ENCODE measurements around the gene GPR6. TPM values are rescaled to one million over a fixed set of nuclear protein-coding genes. Genes with fewer than 3 reads are reported as not detected.

GPR6 gene
- total and polyA plus RNA-seq, 7 experiments from 2014 or later, result not detected

DNA sequence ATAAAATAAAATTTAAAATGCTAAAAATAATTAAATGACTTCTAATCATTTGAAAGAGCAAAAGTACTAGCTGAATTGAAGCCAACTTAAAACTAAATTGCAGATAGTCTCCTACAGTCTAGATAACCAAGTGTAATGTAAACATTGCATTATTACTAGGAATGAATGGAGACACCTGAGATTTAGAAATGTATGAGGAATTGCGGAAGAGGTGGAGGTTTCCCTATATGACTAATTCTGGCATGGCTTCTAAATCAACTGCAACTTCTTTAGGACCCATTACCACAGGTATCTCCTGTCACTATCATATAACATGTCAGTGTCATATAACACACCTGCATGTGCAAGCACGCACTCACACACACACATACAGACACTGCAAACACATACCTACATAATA lies 13.2 kb upstream of the GPR6 start:
- H3K27me3 ChIP-seq (ENCODE audit: control insufficient read depth in 2 of 2, insufficient read depth in 2 of 2, low read length in 2 of 2), result no peaks in the 10 kb centered on the region
- Mint-ChIP-seq H3K27me3 (peaks cover 3 to 19% (median 8%) of the 10 kb centered on the region in 5 donors), H3K9me3 (peaks cover 0 to 5% (median 0%) of the 10 kb centered on the region in 11 donors), H3K36me3 (no peaks in the 10 kb centered on the region), H3K4me3 (no peak overlapping the region), H3K4me1 (peaks cover 0 to 1% (median 0%) of the 10 kb centered on the region in 7 donors), H3K27ac (no peak overlapping the region)
- CTCF ChIA-PET, result no interaction called here
- DNase-seq (no peak), ATAC-seq (no peak)
- no peaks in the 10 kb centered on the region for H3K36me3 ChIP-seq (ENCODE audit: control insufficient read depth in 2 of 3, insufficient read depth in 3 of 3, low read length in 3 of 3)
- POLR2A ChIA-PET, result no interaction called here
- intact Hi-C loops (cut with micrococcal nuclease), result no loop called here
- no peaks in the 10 kb centered on the region for H3K4me1 ChIP-seq (ENCODE audit: control insufficient read depth in 2 of 2, insufficient read depth in 2 of 2, low read length in 2 of 2)
- no peak overlapping the region for H3K27ac ChIP-seq (ENCODE audit: low read depth, low read length)
- H3K4me3 ChIP-seq (ENCODE audit: low read length), result no peak overlapping the region
- no peaks in the 10 kb centered on the region for H3K9me3 ChIP-seq (ENCODE audit: control insufficient read depth in 2 of 3, low read length in 3 of 3)

DNA sequence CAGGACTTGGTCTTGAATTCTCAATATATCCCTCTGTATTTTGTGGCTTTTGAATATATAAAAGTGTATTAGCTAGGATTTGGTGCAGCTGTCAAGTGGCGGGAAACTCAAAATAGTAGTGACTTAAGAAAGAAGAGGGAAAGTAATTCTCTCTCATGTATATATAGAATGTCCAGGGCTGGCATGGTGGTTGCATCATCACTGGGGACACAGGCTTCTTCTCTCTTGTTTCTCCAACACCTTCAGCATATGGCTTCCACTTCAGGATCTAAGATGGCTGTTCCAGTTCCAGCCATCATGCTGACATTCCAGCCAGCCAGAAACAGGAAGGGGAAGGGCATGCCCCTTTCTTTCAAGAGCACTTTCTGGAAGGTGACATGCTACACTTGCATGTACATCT lies 11.8 kb upstream of the GPR6 start:
- ATAC-seq, result no peak
- POLR2A ChIA-PET, result no interaction called here
- CTCF ChIA-PET, result no interaction called here

DNA sequence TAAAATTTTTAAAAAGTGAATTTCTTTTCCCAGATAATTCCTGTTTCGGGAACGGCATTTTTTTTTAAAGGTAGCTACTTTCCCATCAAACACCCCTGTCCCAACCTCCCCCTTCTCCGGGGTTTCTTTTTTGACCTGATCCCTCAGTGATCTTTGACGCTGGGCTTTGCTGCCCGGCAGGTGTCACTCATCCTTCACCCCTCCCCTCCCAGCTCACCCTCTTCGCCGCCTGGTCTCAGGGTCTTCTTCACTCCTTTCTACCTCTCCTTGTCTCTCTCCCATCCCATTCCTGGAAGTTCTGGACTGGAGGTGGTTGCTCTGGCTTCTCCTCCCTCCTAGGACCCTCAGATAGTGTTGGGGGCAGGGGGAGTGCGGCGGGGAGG lies 329 bp upstream of the GPR6 start:
- ATAC-seq (no peak), DNase-seq (no peak)
- no peak overlapping the region for H3K4me3 ChIP-seq (ENCODE audit: low read length)
- Mint-ChIP-seq H3K9me3 (peaks cover 0 to 19% (median 8%) of the 10 kb centered on the region in 11 donors), H3K4me3 (no peak overlapping the region), H3K27ac (no peak overlapping the region), H3K27me3 (peaks cover 29 to 84% (median 70%) of the 10 kb centered on the region in 5 donors), H3K4me1 (peaks cover 0 to 1% (median 0%) of the 10 kb centered on the region in 7 donors), H3K36me3 (no peaks in the 10 kb centered on the region)
- no peaks in the 10 kb centered on the region for H3K27me3 ChIP-seq (ENCODE audit: control insufficient read depth in 2 of 2, insufficient read depth in 2 of 2, low read length in 2 of 2)
- H3K36me3 ChIP-seq (ENCODE audit: control insufficient read depth in 2 of 3, insufficient read depth in 3 of 3, low read length in 3 of 3), result no peaks in the 10 kb centered on the region
- POLR2A ChIA-PET, result no interaction called here
- H3K27ac ChIP-seq (ENCODE audit: low read depth, low read length), result no peak overlapping the region
- CTCF ChIA-PET, result no interaction called here
- intact Hi-C loops (cut with micrococcal nuclease), result no loop called here
- H3K4me1 ChIP-seq (ENCODE audit: control insufficient read depth in 2 of 2, insufficient read depth in 2 of 2, low read length in 2 of 2), result no peaks in the 10 kb centered on the region
- no peaks in the 10 kb centered on the region for H3K9me3 ChIP-seq (ENCODE audit: control insufficient read depth in 2 of 3, low read length in 3 of 3)

More for the DNA sequence above, 11.8 kb upstream of the GPR6 start:
- Mint-ChIP-seq H3K27me3 (peaks cover 10 to 31% (median 21%) of the 10 kb centered on the region in 5 donors), H3K4me3 (no peak overlapping the region), H3K4me1 (peaks cover 0 to 4% (median 0%) of the 10 kb centered on the region in 7 donors), H3K9me3 (peaks cover 0 to 5% (median 0%) of the 10 kb centered on the region in 11 donors), H3K36me3 (no peaks in the 10 kb centered on the region), H3K27ac (no peak overlapping the region)
- H3K27me3 ChIP-seq (ENCODE audit: control insufficient read depth in 2 of 2, insufficient read depth in 2 of 2, low read length in 2 of 2), result no peaks in the 10 kb centered on the region
- no peak overlapping the region for H3K27ac ChIP-seq (ENCODE audit: low read depth, low read length)
- H3K36me3 ChIP-seq (ENCODE audit: control insufficient read depth in 2 of 3, insufficient read depth in 3 of 3, low read length in 3 of 3), result no peaks in the 10 kb centered on the region
- no peaks in the 10 kb centered on the region for H3K9me3 ChIP-seq (ENCODE audit: control insufficient read depth in 2 of 3, low read length in 3 of 3)
- intact Hi-C loops (cut with micrococcal nuclease), result no loop called here
- DNase-seq, result no peak
- no peak overlapping the region for H3K4me3 ChIP-seq (ENCODE audit: low read length)
- H3K4me1 ChIP-seq (ENCODE audit: control insufficient read depth in 2 of 2, insufficient read depth in 2 of 2, low read length in 2 of 2), result no peaks in the 10 kb centered on the region

DNA sequence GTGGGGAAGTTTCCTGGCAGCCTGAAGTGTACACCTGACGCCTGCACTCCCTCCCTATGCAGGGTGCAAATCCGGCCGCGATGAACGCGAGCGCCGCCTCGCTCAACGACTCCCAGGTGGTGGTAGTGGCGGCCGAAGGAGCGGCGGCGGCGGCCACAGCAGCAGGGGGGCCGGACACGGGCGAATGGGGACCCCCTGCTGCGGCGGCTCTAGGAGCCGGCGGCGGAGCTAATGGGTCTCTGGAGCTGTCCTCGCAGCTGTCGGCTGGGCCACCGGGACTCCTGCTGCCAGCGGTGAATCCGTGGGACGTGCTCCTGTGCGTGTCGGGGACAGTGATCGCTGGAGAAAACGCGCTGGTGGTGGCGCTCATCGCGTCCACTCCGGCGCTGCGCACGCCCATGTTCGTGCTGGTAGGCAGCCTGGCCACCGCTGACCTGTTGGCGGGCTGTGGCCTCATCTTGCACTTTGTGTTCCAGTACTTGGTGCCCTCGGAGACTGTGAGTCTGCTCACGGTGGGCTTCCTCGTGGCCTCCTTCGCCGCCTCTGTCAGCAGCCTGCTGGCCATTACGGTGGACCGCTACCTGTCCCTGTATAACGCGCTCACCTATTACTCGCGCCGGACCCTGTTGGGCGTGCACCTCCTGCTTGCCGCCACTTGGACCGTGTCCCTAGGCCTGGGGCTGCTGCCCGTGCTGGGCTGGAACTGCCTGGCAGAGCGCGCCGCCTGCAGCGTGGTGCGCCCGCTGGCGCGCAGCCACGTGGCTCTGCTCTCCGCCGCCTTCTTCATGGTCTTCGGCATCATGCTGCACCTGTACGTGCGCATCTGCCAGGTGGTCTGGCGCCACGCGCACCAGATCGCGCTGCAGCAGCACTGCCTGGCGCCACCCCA lies 1.2 kb downstream of the GPR6 start:
- peaks cover 0 to 1% (median 0%) of the 10 kb centered on the region in 7 donors for H3K4me1 Mint-ChIP-seq
- DNase-seq (no peak), ATAC-seq (no peak)
- intact Hi-C loops (cut with micrococcal nuclease), result no loop called here
- H3K36me3 Mint-ChIP-seq, result no peaks in the 10 kb centered on the region
- H3K4me1 ChIP-seq (ENCODE audit: control insufficient read depth in 2 of 2, insufficient read depth in 2 of 2, low read length in 2 of 2), result no peaks in the 10 kb centered on the region
- H3K36me3 ChIP-seq (ENCODE audit: control insufficient read depth in 2 of 3, insufficient read depth in 3 of 3, low read length in 3 of 3), result no peaks in the 10 kb centered on the region
- ChIA-PET POLR2A (no interaction called here), CTCF (no interaction called here)
- H3K9me3 Mint-ChIP-seq, result peaks cover 0 to 19% (median 8%) of the 10 kb centered on the region in 11 donors
- no peak overlapping the region for H3K4me3 ChIP-seq (ENCODE audit: low read length)
- peaks cover 30 to 85% (median 73%) of the 10 kb centered on the region in 5 donors for H3K27me3 Mint-ChIP-seq
- no peaks in the 10 kb centered on the region for H3K9me3 ChIP-seq (ENCODE audit: control insufficient read depth in 2 of 3, low read length in 3 of 3)
- H3K27ac Mint-ChIP-seq, result no peak overlapping the region
- H3K27me3 ChIP-seq (ENCODE audit: control insufficient read depth in 2 of 2, insufficient read depth in 2 of 2, low read length in 2 of 2), result no peaks in the 10 kb centered on the region
- H3K4me3 Mint-ChIP-seq, result no peak overlapping the region
- no peak overlapping the region for H3K27ac ChIP-seq (ENCODE audit: low read depth, low read length)

DNA sequence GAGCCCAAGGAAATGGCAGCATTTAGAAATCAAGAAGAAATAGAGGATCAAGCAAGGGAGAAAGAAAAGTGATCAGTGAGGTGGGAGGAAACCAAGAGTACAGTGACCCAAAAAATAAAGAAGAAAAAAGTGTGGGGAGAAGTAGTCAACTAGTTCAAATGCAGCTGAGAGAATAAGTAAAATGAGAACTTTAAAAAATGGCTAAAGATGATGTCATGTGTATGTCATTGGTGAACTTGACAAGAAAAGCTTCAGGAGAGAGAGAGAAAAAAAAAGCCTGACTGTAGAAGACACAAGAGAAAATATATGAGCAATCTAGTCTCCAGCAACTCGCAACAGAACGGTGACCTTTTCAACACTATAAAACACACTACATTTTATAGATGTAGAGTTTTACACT lies 6.3 kb downstream of the GPR6 start:
- Histone ChIP-seq H3K9me3 (ENCODE audit: control insufficient read depth in 2 of 3, low read length in 3 of 3) (no peaks in the 10 kb centered on the region), H3K4me3 (ENCODE audit: low read length) (no peak overlapping the region), H3K36me3 (ENCODE audit: control insufficient read depth in 2 of 3, insufficient read depth in 3 of 3, low read length in 3 of 3) (no peaks in the 10 kb centered on the region), H3K4me1 (ENCODE audit: control insufficient read depth in 2 of 2, insufficient read depth in 2 of 2, low read length in 2 of 2) (no peaks in the 10 kb centered on the region), H3K27ac (ENCODE audit: low read depth, low read length) (no peak overlapping the region), H3K27me3 (ENCODE audit: control insufficient read depth in 2 of 2, insufficient read depth in 2 of 2, low read length in 2 of 2) (no peaks in the 10 kb centered on the region)
- Mint-ChIP-seq H3K27ac (no peak overlapping the region), H3K4me3 (no peak overlapping the region), H3K27me3 (peaks cover 20 to 61% (median 47%) of the 10 kb centered on the region in 5 donors), H3K36me3 (no peaks in the 10 kb centered on the region), H3K4me1 (no peaks in the 10 kb centered on the region), H3K9me3 (peaks cover 2 to 15% (median 4%) of the 10 kb centered on the region in 11 donors)
- intact Hi-C loops (cut with micrococcal nuclease), result no loop called here
- ChIA-PET POLR2A (no interaction called here), CTCF (no interaction called here)
- ATAC-seq (no peak), DNase-seq (no peak)

DNA sequence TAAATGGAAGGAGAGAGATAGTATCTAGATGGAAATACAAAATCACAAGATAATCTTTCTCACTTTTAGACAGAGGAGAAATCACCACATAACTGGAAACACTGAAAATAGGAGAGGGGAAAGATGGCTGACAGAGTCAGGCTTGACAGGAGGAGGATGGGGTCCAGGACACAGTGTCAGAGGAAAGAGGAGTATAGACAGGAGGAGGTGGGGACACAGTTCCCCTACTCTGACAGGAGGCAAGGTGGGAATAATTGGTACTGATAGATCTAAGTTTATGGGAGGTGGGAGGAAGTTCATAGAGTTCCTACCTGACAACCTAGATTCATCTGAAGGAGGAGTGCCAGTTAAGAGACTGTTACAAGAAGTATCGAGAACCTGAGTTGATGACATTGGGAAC lies 9.1 kb downstream of the GPR6 start:
- Mint-ChIP-seq H3K4me3 (no peak overlapping the region), H3K27me3 (peaks cover 8 to 47% (median 31%) of the 10 kb centered on the region in 5 donors), H3K27ac (no peak overlapping the region), H3K4me1 (no peaks in the 10 kb centered on the region), H3K9me3 (peaks cover 0 to 5% (median 1%) of the 10 kb centered on the region in 11 donors), H3K36me3 (no peaks in the 10 kb centered on the region)
- Histone ChIP-seq H3K27me3 (ENCODE audit: control insufficient read depth in 2 of 2, insufficient read depth in 2 of 2, low read length in 2 of 2) (no peaks in the 10 kb centered on the region), H3K36me3 (ENCODE audit: control insufficient read depth in 2 of 3, insufficient read depth in 3 of 3, low read length in 3 of 3) (no peaks in the 10 kb centered on the region), H3K9me3 (ENCODE audit: control insufficient read depth in 2 of 3, low read length in 3 of 3) (no peaks in the 10 kb centered on the region), H3K4me1 (ENCODE audit: control insufficient read depth in 2 of 2, insufficient read depth in 2 of 2, low read length in 2 of 2) (no peaks in the 10 kb centered on the region), H3K4me3 (ENCODE audit: low read length) (no peak overlapping the region), H3K27ac (ENCODE audit: low read depth, low read length) (no peak overlapping the region)
- DNase-seq (no peak), ATAC-seq (no peak)
- ChIA-PET POLR2A (no interaction called here), CTCF (no interaction called here)
- intact Hi-C loops (cut with micrococcal nuclease), result no loop called here

All from naive thymus-derived CD4-positive, alpha-beta T cell (primary cell).